ENCODE measurements around the gene E2F8. TPM values are rescaled to one million over a fixed set of nuclear protein-coding genes. Genes with fewer than 3 reads are reported as not detected.
"Not testable (repeated sequence)": the region's sequence is repeated elsewhere in the genome, so short reads cannot be mapped to it uniquely, and the experiment has no call there.

Gene E2F8
- total RNA-seq, 1 experiment from 2014 or later: 11.3 TPM

DNA sequence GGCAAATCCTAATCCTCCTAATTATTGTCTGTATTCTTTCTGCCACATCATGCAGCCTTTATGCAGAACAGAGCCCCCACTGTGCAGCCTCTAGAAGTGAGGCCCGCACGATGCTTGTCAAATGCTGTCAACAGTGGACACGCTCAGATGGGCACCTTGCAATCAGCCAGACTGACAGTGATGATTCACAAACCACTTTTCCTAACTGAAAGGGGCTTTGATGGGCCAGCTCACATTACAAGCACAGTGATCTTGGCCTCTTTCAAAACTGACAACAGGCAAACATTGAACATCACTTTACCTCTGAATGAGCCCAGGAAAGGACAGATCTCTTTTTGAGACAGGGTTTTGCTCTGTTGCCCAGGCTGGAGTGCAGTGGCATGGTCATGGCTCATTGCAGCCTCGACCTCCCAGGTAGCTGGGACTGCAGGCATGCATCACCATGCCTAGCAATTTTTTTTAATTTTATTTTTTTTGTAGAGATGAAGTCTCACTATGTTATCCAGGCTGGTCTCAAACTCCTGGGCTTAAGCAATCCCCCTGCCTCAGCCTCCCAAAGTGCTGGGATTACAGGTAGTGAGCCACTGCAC, 18.0 kb upstream of the E2F8 start:
- DNase-seq: no peak
- H3K27ac Mint-ChIP-seq: no peak overlapping the region

GRCh38 chr11:19254441-19254840, 13.7 kb upstream of the E2F8 start:
- not testable (repeated sequence) for H3K4me1 ChIP-seq (ENCODE audit: insufficient read depth, low read length); H2BK5ac ChIP-seq (ENCODE audit: insufficient read length, low read length); H2BK15ac ChIP-seq (ENCODE audit: low read depth, low read length); H4K20me1 ChIP-seq (ENCODE audit: control insufficient read depth, insufficient read depth, insufficient read length); H3K4me3 Mint-ChIP-seq; H3K36me3 Mint-ChIP-seq (ENCODE audit: insufficient read depth in 1 of 3, low read depth in 3 of 3); H4K5ac ChIP-seq (ENCODE audit: insufficient read length, low read depth, low read length); H3K23me2 ChIP-seq (ENCODE audit: insufficient read length, low read depth, low read length, poor library complexity, severe bottlenecking); H3K27ac Mint-ChIP-seq; H3K18ac ChIP-seq (ENCODE audit: insufficient read length, low read depth, low read length); H3K14ac ChIP-seq (ENCODE audit: insufficient read depth, low read length); H3K79me2 ChIP-seq (ENCODE audit: insufficient read depth, low read length); H3K56ac ChIP-seq (ENCODE audit: insufficient read length, low read depth, low read length); H2AK5ac ChIP-seq (ENCODE audit: insufficient read length, low read length); H3K9me3 ChIP-seq (ENCODE audit: control insufficient read depth, low read depth, low read length); H3K4me1 Mint-ChIP-seq; H2BK120ac ChIP-seq (ENCODE audit: low read depth, low read length, poor library complexity, severe bottlenecking); H3K27me3 ChIP-seq (ENCODE audit: insufficient read depth, low read length); H3K4me2 ChIP-seq (ENCODE audit: insufficient read depth, insufficient read length, low read length); H3K4ac ChIP-seq (ENCODE audit: low read depth, low read length); H4K8ac ChIP-seq (replicated peaks; ENCODE audit: insufficient read length, low read depth, low read length); H3K9ac ChIP-seq (ENCODE audit: extremely low read depth, insufficient read length, low read length); H2BK20ac ChIP-seq (ENCODE audit: low read depth, low read length, poor library complexity, severe bottlenecking); H3K23ac ChIP-seq (ENCODE audit: insufficient read length, low read depth, low read length); H2BK12ac ChIP-seq (ENCODE audit: insufficient read length, low read depth, low read length); DNase-seq; H4K91ac ChIP-seq (ENCODE audit: insufficient read length, low read depth, low read length); H3K27ac ChIP-seq (ENCODE audit: insufficient read length, low read depth, low read length); H3T11ph ChIP-seq (ENCODE audit: low read length); H2AFZ ChIP-seq (ENCODE audit: low read length); H3K79me1 ChIP-seq (ENCODE audit: insufficient read depth, low read depth, low read length, poor library complexity, severe bottlenecking)
- Mint-ChIP-seq H3K9me3 (peaks cover 11 to 15% of the 10 kb centered on the region in 2 experiments), H3K27me3 (ENCODE audit: low read depth) (peaks cover 15% of the 10 kb centered on the region)
- WGBS (ENCODE audit: extremely low coverage, insufficient read length, low lambda C conversion rate): no CpG with 5 or more reads among the region's 3 CpGs

More for the DNA sequence above, 18.0 kb upstream of the E2F8 start:
- Histone ChIP-seq H3K23me2 (ENCODE audit: insufficient read length, low read depth, low read length, poor library complexity, severe bottlenecking) (no peaks in the 10 kb centered on the region), H2BK5ac (ENCODE audit: insufficient read length, low read length) (no peak overlapping the region), H3K18ac (ENCODE audit: insufficient read length, low read depth, low read length) (no peak overlapping the region), H3K9ac (ENCODE audit: extremely low read depth, insufficient read length, low read length) (no peak overlapping the region), H2BK20ac (ENCODE audit: low read depth, low read length, poor library complexity, severe bottlenecking) (no peak overlapping the region), H4K8ac (replicated peaks; ENCODE audit: insufficient read length, low read depth, low read length) (no peak overlapping the region), H3K56ac (ENCODE audit: insufficient read length, low read depth, low read length) (no peak overlapping the region), H3K4me1 (ENCODE audit: insufficient read depth, low read length) (peaks cover 6% of the 10 kb centered on the region; the same call in 1 of the 2 replicates), H3K79me1 (ENCODE audit: insufficient read depth, low read depth, low read length, poor library complexity, severe bottlenecking) (no peaks in the 10 kb centered on the region), H4K91ac (ENCODE audit: insufficient read length, low read depth, low read length) (no peak overlapping the region), H3K79me2 (ENCODE audit: insufficient read depth, low read length) (no peaks in the 10 kb centered on the region), H3K14ac (ENCODE audit: insufficient read depth, low read length) (no peak overlapping the region), H2BK15ac (ENCODE audit: low read depth, low read length) (no peak overlapping the region), H2BK120ac (ENCODE audit: low read depth, low read length, poor library complexity, severe bottlenecking) (no peak overlapping the region), H2BK12ac (ENCODE audit: insufficient read length, low read depth, low read length) (no peak overlapping the region), H3K4ac (ENCODE audit: low read depth, low read length) (no peak overlapping the region), H4K5ac (ENCODE audit: insufficient read length, low read depth, low read length) (no peak overlapping the region), H3K27me3 (ENCODE audit: insufficient read depth, low read length) (no peaks in the 10 kb centered on the region), H3T11ph (ENCODE audit: low read length) (no peak overlapping the region), H2AFZ (ENCODE audit: low read length) (no peak overlapping the region), H3K27ac (ENCODE audit: insufficient read length, low read depth, low read length) (no peak overlapping the region), H3K9me3 (ENCODE audit: control insufficient read depth, low read depth, low read length) (no peaks in the 10 kb centered on the region), H4K20me1 (ENCODE audit: control insufficient read depth, insufficient read depth, insufficient read length) (no peaks in the 10 kb centered on the region), H2AK5ac (ENCODE audit: insufficient read length, low read length) (no peak overlapping the region), H3K23ac (ENCODE audit: insufficient read length, low read depth, low read length) (no peak overlapping the region), H3K4me2 (ENCODE audit: insufficient read depth, insufficient read length, low read length) (no peak overlapping the region)
- H3K4me3 Mint-ChIP-seq: no peak overlapping the region
- peaks cover 8% of the 10 kb centered on the region for H3K27me3 Mint-ChIP-seq (ENCODE audit: low read depth)
- no CpG with 5 or more reads among the region's 4 CpGs for WGBS (ENCODE audit: extremely low coverage, insufficient read length, low lambda C conversion rate)
- H3K4me1 Mint-ChIP-seq: peaks cover 20 to 23% of the 10 kb centered on the region in 2 experiments
- H3K9me3 Mint-ChIP-seq: peaks cover 4 to 13% of the 10 kb centered on the region in 2 experiments; a peak in 3 of 5 replicates
- TF ChIP-seq CTCF (conservative IDR thresholded peaks at IDR 0.05): no peak
- H3K36me3 Mint-ChIP-seq (ENCODE audit: insufficient read depth in 1 of 3, low read depth in 3 of 3): 0 out of 7 replicates have a peak, but pooled peaks cover 0 to 4% (median 0%) of the 10 kb centered on the region in 3 experiments
